ENCODE results near the gene HORMAD2. TPM values are rescaled to one million over a fixed set of nuclear protein-coding genes. Genes with fewer than 3 reads are reported as not detected.
"Not testable (repeated sequence)": the region's sequence is repeated elsewhere in the genome, so short reads cannot be mapped to it uniquely, and the experiment has no call there.

Gene HORMAD2
- total RNA-seq, 1 donor from 2014 or later: not detected

- intact Hi-C loops (cut with micrococcal nuclease): no loop called here
- no peak for DNase-seq
- no peak for ATAC-seq
These were observed 118.7 kb downstream of the HORMAD2 start for GRCh38 chr22:30198921-30199320.

GRCh38 chr22:30200905-30201304, 120.6 kb downstream of the HORMAD2 start:
- ATAC-seq, DNase-seq: not testable (repeated sequence)

GRCh38 chr22:30201945-30202344, 121.7 kb downstream of the HORMAD2 start:
- DNase-seq (no peak), ATAC-seq (no peak)
- intact Hi-C loops (cut with micrococcal nuclease): no loop called here

More at GRCh38 chr22:30200905-30201304, 120.6 kb downstream of the HORMAD2 start:
- intact Hi-C loops (cut with micrococcal nuclease): not testable (repeated sequence)

GRCh38 chr22:30202531-30203006, 122.3 kb downstream of the HORMAD2 start:
- ATAC-seq: peak; percentile 57

GRCh38 chr22:30204015-30204741, 123.9 kb downstream of the HORMAD2 start:
- ATAC-seq (no peak), DNase-seq (no peak)
- intact Hi-C loops (cut with micrococcal nuclease): no loop called here

More at GRCh38 chr22:30202531-30203006, 122.3 kb downstream of the HORMAD2 start:
- intact Hi-C loops (cut with micrococcal nuclease): no loop called here
- DNase-seq: peak; percentile 42

- DNase-seq (peak; percentile 51), ATAC-seq (no peak)
- intact Hi-C loops (cut with micrococcal nuclease): no loop called here
These were observed 124.5 kb downstream of the HORMAD2 start for GRCh38 chr22:30204742-30205111.

GRCh38 chr22:30205281-30206115, 125.2 kb downstream of the HORMAD2 start:
- ATAC-seq (peak; percentile 61), DNase-seq (peak; percentile 67)
- intact Hi-C loops (cut with micrococcal nuclease): no loop called here

- ATAC-seq (no peak), DNase-seq (peak; percentile 38)
- intact Hi-C loops (cut with micrococcal nuclease): no loop called here
These were observed 126.7 kb downstream of the HORMAD2 start for GRCh38 chr22:30206944-30207343.

GRCh38 chr22:30208631-30209603, 128.7 kb downstream of the HORMAD2 start:
- DNase-seq: peak; percentile 84
- intact Hi-C loops (cut with micrococcal nuclease): no loop called here
- peak; percentile 82 for ATAC-seq

- intact Hi-C loops (cut with micrococcal nuclease): no loop called here
- no peak for DNase-seq
- no peak for ATAC-seq
These were observed 129.4 kb downstream of the HORMAD2 start for GRCh38 chr22:30209642-30210041.

GRCh38 chr22:30210235-30210909, 130.1 kb downstream of the HORMAD2 start:
- intact Hi-C loops (cut with micrococcal nuclease): no loop called here
- DNase-seq (no peak), ATAC-seq (no peak)

- DNase-seq (no peak), ATAC-seq (no peak)
- intact Hi-C loops (cut with micrococcal nuclease): no loop called here
These were observed 131.0 kb downstream of the HORMAD2 start for GRCh38 chr22:30211124-30211820.

- intact Hi-C loops (cut with micrococcal nuclease): no loop called here
- peak; percentile 61 for ATAC-seq
- DNase-seq: peak; percentile 56
These were observed 132.2 kb downstream of the HORMAD2 start for GRCh38 chr22:30212363-30212995.

GRCh38 chr22:30212996-30213441, 132.8 kb downstream of the HORMAD2 start:
- intact Hi-C loops (cut with micrococcal nuclease): no loop called here
- ATAC-seq: no peak
- DNase-seq: peak; percentile 47

- intact Hi-C loops (cut with micrococcal nuclease): no loop called here
- DNase-seq (no peak), ATAC-seq (no peak)
These were observed 134.6 kb downstream of the HORMAD2 start for GRCh38 chr22:30214703-30215407.

GRCh38 chr22:30216272-30216671, 136.0 kb downstream of the HORMAD2 start:
- ATAC-seq; DNase-seq; intact Hi-C loops (cut with micrococcal nuclease): not testable (repeated sequence)

- DNase-seq: no peak
- ATAC-seq: no peak
- intact Hi-C loops (cut with micrococcal nuclease): no loop called here
These were observed 136.4 kb downstream of the HORMAD2 start for GRCh38 chr22:30216710-30217109.

All from left ventricle myocardium superior (tissue), 1 donor.